Measurements from ENCODE around the gene EIF2B1. TPM values are rescaled to one million over a fixed set of nuclear protein-coding genes. Genes with fewer than 3 reads are reported as not detected.
"Not testable (repeated sequence)": the region's sequence is repeated elsewhere in the genome, so short reads cannot be mapped to it uniquely, and the experiment has no call there.

Gene EIF2B1
- total RNA-seq, 3 donors from 2014 or later, result 112 to 117 (median 117) TPM

DNA sequence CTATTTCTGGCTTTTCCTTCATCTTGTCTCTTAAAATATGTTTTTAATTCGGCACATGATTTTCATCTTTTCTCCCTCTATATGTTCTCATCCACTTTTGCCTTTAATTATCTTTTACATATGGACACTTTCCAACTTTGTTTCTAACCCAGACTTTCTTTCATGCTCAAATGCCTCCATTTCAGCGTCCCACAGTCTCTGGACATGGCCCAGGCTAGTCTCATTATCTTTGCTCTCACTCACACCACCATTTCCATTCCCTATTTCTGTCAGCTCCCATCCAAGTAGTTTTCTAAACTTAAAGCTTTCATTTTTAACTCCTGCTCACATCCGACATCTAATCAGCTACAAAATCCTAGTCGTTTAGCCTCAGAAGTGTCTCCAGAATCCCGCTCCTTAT lies 14.9 kb upstream of the EIF2B1 start:
- no peak for ATAC-seq
- no peak for DNase-seq
- Mint-ChIP-seq H3K36me3 (ENCODE audit: insufficient read depth) (peaks cover 26% of the 10 kb centered on the region), H3K4me3 (no peak overlapping the region), H3K27me3 (ENCODE audit: low read depth) (no peaks in the 10 kb centered on the region), H3K9me3 (no peaks in the 10 kb centered on the region), H3K4me1 (ENCODE audit: low read depth) (no peaks in the 10 kb centered on the region)

DNA sequence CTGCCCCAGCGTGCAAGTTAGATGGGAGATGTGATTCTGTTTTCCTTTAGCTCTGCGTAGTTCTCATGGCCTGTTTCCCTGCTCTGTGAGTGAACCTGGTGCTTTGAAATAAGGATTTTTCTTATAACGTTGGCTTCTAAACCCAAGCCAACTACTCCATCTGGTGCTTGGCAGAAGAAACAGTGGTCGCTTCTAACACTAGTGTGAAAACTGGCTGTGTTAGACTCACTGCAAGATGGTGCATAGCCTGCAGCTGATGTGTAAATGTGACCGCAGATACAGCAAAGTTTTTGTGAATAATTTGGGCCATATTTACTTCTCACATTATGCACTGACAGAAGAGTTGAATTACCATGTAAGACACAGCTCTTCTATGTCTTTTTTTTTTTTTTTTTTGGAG lies 12.4 kb upstream of the EIF2B1 start:
- Mint-ChIP-seq H3K9me3 (no peaks in the 10 kb centered on the region), H3K27me3 (ENCODE audit: low read depth) (no peaks in the 10 kb centered on the region), H3K36me3 (ENCODE audit: insufficient read depth) (peaks cover 22% of the 10 kb centered on the region), H3K4me3 (no peak overlapping the region), H3K4me1 (ENCODE audit: low read depth) (no peaks in the 10 kb centered on the region)
- no peak for DNase-seq
- no peak for ATAC-seq

DNA sequence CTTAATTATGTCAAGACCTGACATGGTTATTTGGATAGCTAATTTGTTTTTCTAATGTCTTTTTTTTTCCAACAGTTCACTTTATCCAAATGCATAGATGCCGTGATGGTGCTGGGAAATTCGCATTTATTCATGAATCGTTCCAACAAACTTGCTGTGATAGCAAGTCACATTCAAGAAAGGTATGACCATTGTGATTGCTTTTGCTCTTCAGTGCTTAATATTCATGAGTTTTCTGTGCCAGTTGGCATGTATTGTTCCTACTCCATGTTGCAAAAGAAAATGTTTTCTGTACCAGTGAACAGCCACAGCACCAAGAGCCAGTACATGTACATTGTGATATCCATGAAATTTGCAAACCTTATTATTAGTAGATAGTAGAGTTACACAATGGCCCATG lies 11.9 kb upstream of the EIF2B1 start:
- no peak for DNase-seq

DNA sequence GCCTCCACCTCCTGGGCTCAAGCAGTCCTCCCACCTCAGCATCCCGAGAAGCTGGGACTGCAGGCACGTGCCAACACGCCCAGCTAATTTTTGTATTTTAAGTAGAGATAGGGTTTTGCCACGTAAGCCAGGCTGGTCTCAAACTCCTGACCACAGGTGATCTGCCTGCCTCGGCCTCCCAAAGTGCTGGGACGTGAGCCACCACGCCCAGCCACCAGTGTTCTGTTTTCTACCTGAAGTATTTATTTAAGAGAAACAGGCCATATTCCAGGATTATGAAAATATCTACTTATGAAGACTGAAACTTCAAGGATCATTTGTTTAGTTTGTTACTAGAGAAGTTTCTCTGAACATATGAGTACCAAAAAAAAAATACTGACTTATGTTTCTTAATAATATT lies 10.4 kb upstream of the EIF2B1 start:
- DNase-seq (no peak), ATAC-seq (no peak)
- Mint-ChIP-seq H3K36me3 (ENCODE audit: insufficient read depth) (peaks cover 23% of the 10 kb centered on the region), H3K4me1 (ENCODE audit: low read depth) (no peaks in the 10 kb centered on the region), H3K27me3 (ENCODE audit: low read depth) (no peaks in the 10 kb centered on the region), H3K9me3 (no peaks in the 10 kb centered on the region), H3K4me3 (no peak overlapping the region)

More for the DNA sequence above, 11.9 kb upstream of the EIF2B1 start:
- Mint-ChIP-seq H3K27me3 (ENCODE audit: low read depth) (no peaks in the 10 kb centered on the region), H3K36me3 (ENCODE audit: insufficient read depth) (peaks cover 21% of the 10 kb centered on the region), H3K9me3 (no peaks in the 10 kb centered on the region), H3K4me3 (no peak overlapping the region), H3K4me1 (ENCODE audit: low read depth) (no peaks in the 10 kb centered on the region)
- ATAC-seq, result no peak

DNA sequence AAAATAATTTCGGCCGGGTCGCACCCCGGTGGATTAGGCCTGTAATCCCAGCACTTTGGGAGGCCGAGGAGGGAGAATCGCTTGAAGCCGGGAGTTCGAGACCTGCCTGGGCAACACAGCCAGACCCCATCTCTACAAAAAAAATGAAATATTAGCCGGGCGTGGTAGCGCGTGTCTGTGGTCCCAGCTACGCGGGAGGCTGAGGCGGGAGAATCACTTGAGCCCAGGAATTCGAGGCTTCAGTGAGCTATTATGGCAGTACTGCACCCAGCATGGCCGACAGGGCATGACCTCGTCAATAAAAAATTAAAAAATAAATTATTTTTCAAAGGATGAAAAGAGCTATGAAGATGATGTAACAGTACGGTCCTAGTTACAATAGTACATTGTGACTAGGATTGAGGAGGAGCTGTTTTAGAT lies 666 bp upstream of the EIF2B1 start:
- ATAC-seq (no peak), DNase-seq (no peak)
- Mint-ChIP-seq H3K36me3 (ENCODE audit: insufficient read depth) (peaks cover 19% of the 10 kb centered on the region), H3K4me3 (peak overlapping the region; percentile 94), H3K27me3 (ENCODE audit: low read depth) (no peaks in the 10 kb centered on the region), H3K4me1 (ENCODE audit: low read depth) (peaks cover 28% of the 10 kb centered on the region), H3K9me3 (no peaks in the 10 kb centered on the region)

DNA sequence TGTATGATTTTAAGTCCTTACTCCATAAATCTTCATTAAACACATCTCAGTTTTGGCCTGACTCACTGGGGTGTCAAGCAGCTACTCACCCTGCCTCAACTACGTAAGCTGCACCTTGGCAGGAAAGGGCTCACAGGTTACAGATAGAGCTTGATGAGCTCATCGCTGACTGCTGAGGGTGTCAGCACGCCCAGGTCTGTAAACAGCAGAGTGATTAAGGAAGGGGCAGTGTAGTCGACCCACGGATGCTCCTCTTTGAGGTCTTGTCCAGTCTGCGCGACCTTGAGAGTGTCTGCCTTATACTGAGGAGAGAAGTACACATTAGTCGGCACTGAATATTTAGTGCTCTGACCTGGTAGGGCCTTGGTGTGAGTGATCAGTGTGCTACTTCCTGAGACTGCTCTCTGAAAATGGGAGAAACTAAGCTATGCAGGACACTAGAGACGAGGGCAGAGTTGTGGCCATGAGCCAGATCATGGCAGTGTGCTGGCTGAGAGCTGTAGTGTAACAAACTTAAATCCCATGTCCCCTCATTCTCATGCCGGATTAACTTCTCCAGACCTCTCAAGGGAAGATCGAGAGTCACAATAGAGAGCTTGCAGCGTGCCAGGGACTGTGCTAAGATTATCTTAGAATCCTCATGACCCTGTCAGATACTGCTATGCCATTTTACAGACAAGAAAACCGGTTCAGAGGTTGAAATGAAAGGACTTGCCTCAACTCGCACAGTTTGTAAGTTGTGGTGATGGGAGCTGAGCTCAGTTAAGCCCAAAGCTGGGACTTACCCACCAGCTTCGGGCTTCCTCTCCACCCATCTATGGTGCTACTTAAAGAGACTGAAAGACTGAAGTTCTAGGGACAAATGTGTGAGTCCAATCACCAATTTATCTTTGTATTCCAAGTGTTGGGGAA lies 11.6 kb downstream of the EIF2B1 start:
- Mint-ChIP-seq H3K27me3 (ENCODE audit: low read depth) (no peaks in the 10 kb centered on the region), H3K4me3 (no peak overlapping the region), H3K36me3 (ENCODE audit: insufficient read depth) (peaks cover 59% of the 10 kb centered on the region), H3K4me1 (ENCODE audit: low read depth) (peaks cover 4% of the 10 kb centered on the region), H3K9me3 (no peaks in the 10 kb centered on the region)
- DNase-seq, result no peak
- ATAC-seq, result peak; percentile 55 to 59

DNA sequence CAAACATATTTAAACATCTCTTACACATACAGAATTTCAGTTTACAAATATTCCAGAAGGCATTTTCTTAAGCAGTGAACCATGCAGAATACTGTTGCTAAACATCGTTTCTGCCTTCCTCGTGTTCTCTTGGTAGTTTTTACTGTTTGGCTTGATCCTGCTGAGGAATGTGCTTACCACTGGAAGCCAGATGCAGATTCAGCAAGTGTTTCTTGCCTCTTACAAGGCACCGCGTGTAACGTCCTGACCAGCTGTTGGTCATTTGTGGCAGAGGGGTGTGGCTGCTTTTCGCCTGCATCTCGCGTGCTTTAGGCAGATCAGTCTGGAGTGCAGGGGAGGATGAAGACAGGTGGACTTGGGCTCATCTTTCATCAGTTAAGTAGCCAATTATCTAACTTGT lies 12.4 kb downstream of the EIF2B1 start:
- Mint-ChIP-seq H3K4me1 (ENCODE audit: low read depth) (peaks cover 4% of the 10 kb centered on the region), H3K9me3 (no peaks in the 10 kb centered on the region), H3K4me3 (no peak overlapping the region), H3K27me3 (ENCODE audit: low read depth) (no peaks in the 10 kb centered on the region), H3K36me3 (ENCODE audit: insufficient read depth) (peaks cover 59% of the 10 kb centered on the region)
- no peak for DNase-seq
- ATAC-seq, result no peak

DNA sequence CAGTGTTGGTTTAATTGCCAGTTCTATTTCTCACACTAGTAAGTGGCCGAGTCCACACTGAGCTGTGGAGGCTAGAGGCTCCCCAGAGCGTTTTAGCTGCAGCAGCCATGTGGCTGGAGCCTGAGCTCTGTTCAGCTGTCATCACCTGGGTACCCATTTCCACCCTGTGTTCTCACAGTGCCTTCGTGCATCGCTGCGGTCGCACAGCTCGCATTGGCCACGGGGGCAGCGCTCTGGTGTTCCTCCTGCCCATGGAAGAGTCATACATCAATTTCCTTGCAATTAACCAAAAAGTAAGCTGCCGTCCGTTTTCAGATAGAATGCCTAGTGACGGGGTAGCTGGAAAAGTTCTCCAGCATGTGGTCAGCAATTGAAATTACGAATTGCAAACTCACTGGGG lies 15.9 kb downstream of the EIF2B1 start:
- no peak for ATAC-seq
- no peak overlapping the region for H3K4me3 Mint-ChIP-seq
- DNase-seq, result no peak
- H3K36me3 Mint-ChIP-seq (ENCODE audit: insufficient read depth), result peaks cover 64% of the 10 kb centered on the region
- H3K27me3 Mint-ChIP-seq (ENCODE audit: low read depth), result no peaks in the 10 kb centered on the region
- no peaks in the 10 kb centered on the region for H3K9me3 Mint-ChIP-seq
- peaks cover 4% of the 10 kb centered on the region for H3K4me1 Mint-ChIP-seq (ENCODE audit: low read depth)

DNA sequence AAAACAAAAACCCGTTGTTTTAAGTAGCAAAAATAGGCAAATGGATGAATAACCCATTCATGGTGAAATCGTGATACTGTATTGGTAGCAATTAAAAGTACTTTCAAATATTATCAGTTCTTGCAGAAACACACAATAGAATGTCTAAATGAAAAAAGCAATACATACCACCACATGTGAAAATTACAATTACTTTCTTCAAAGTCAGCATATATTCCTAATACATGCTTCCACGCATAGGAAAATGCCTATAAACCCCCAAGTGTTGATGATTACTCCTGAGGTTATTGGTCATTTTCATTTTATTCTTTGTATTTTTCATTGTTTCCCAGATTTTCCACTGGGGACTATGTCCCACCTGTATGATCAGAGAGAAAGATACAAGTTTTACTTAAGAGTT lies 16.3 kb downstream of the EIF2B1 start:
- Mint-ChIP-seq H3K27me3 (ENCODE audit: low read depth) (no peaks in the 10 kb centered on the region), H3K4me1 (ENCODE audit: low read depth) (peaks cover 4% of the 10 kb centered on the region), H3K4me3 (no peak overlapping the region), H3K36me3 (ENCODE audit: insufficient read depth) (peaks cover 67% of the 10 kb centered on the region), H3K9me3 (no peaks in the 10 kb centered on the region)
- DNase-seq (no peak), ATAC-seq (no peak)

DNA sequence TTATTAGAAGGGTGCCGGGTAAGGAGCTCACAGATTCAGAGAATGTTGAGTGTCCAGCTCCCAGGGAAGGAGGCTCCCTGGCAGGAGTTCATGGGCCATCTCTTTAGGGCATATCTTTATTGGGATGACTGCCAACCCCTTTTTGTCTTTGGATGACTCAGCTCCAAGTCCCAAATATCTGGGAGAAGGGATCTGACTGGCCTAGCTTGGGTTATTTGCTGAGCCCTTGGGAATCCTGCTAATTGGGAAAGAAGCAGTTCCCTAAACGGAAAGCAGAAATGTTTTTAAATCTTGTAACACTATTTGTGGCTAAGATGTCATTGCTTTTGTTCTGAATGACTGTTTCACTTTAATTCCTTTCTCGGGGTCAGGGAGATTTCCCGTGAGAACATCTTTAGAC lies 19.0 kb downstream of the EIF2B1 start:
- H3K27me3 Mint-ChIP-seq (ENCODE audit: low read depth), result no peaks in the 10 kb centered on the region
- ATAC-seq, result no peak
- peaks cover 55% of the 10 kb centered on the region for H3K36me3 Mint-ChIP-seq (ENCODE audit: insufficient read depth)

DNA sequence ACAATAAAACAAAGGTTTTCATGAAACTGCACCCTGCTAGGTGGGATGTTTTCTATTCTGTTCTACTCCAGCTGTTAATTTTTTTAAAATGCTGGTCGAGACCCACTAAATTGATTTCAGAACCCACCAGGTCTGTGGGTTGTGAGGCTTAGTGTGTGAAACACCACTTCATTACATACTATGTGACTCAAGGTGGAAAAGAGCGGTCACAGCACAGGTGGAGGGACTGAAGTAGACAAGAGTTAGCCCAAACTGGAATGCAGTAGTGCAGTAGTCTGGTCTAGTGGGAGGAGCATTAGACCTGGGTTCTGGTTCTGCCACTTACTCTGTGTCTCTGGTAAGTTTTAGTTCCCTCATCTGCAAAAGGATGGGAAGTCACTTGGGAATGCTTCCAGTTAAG lies 19.4 kb downstream of the EIF2B1 start:
- ATAC-seq, result no peak
- no peak for DNase-seq
- Mint-ChIP-seq H3K4me3 (no peak overlapping the region), H3K4me1 (ENCODE audit: low read depth) (peaks cover 4% of the 10 kb centered on the region), H3K27me3 (ENCODE audit: low read depth) (no peaks in the 10 kb centered on the region), H3K36me3 (ENCODE audit: insufficient read depth) (peaks cover 51% of the 10 kb centered on the region), H3K9me3 (no peaks in the 10 kb centered on the region)

More for the DNA sequence above, 19.0 kb downstream of the EIF2B1 start:
- Mint-ChIP-seq H3K9me3 (no peaks in the 10 kb centered on the region), H3K4me1 (ENCODE audit: low read depth) (peaks cover 4% of the 10 kb centered on the region), H3K4me3 (no peak overlapping the region)
- no peak for DNase-seq

DNA sequence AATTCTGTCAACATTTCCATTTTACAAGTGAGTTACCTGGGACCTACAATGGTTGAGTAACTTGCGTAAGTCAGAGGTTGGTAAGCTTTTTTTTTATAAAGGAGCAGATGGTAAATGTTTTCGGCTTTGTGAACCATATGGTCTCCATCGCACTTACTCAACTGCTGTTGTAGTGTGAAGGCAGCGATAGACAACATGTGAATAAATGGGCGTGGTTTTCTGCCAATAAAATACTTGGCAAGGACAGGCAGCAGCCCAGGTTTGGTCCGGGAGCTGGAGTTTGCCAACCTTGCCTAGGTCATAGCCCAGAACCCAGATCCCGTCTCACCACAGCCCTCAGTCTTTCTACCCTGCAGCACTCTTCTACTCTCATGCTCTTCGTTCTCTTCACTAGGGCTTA lies 25.3 kb downstream of the EIF2B1 start:
- H3K36me3 Mint-ChIP-seq (ENCODE audit: insufficient read depth), result peaks cover 44% of the 10 kb centered on the region
- no peak for ATAC-seq
- peaks cover 11% of the 10 kb centered on the region for H3K4me1 Mint-ChIP-seq (ENCODE audit: low read depth)

DNA sequence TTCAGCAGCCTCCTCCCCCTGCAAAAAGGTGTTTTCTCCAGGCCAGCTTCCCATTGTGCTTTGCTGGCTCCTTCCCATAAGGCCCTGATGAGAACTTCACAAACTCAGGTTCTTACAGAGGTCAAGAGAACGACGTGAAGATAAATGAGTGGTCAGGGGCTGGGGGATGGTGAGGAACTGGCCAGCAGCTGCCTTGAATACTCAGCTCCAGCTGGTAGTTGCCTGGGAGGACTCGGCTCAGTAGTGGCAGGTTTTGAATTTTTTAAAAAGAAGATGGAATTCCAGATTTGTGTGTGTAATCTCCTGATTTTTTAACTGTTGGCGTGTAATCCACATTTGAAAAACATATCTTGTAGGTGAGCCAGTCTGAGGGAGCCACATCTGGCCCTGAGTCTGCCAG lies 25.7 kb downstream of the EIF2B1 start:
- DNase-seq (no peak), ATAC-seq (no peak)
- Mint-ChIP-seq H3K9me3 (no peaks in the 10 kb centered on the region), H3K27me3 (ENCODE audit: low read depth) (no peaks in the 10 kb centered on the region), H3K4me3 (no peak overlapping the region), H3K36me3 (ENCODE audit: insufficient read depth) (peaks cover 44% of the 10 kb centered on the region), H3K4me1 (ENCODE audit: low read depth) (peaks cover 16% of the 10 kb centered on the region)

More for the DNA sequence above, 25.3 kb downstream of the EIF2B1 start:
- no peaks in the 10 kb centered on the region for H3K9me3 Mint-ChIP-seq
- H3K27me3 Mint-ChIP-seq (ENCODE audit: low read depth), result no peaks in the 10 kb centered on the region
- H3K4me3 Mint-ChIP-seq, result no peak overlapping the region
- DNase-seq, result no peak

DNA sequence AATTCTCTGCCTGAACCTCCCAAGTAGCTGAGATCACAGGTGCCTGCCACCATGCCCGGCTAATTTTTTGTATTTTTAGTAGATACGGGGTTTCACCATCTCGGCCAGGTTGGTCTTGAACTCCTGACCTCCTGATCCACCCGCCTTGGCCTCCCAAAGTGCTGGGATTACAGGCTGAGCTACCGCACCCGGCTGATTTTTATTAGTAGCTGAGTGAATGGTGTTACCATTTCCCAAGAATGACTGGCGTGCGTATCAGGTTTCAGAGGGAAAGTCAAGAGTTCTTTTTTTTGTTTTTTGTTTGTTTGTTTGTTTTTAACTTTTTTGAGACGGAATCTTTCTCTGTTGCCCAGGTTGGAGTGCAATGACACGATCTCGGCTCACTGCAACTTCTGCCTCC lies 30.0 kb downstream of the EIF2B1 start:
- not testable (repeated sequence) for ATAC-seq; H3K9me3 Mint-ChIP-seq; DNase-seq; H3K27me3 Mint-ChIP-seq (ENCODE audit: low read depth)
- H3K36me3 Mint-ChIP-seq (ENCODE audit: insufficient read depth), result peaks cover 30% of the 10 kb centered on the region
- H3K4me3 Mint-ChIP-seq, result peak overlapping the region; percentile 84
- H3K4me1 Mint-ChIP-seq (ENCODE audit: low read depth), result peaks cover 25% of the 10 kb centered on the region

DNA sequence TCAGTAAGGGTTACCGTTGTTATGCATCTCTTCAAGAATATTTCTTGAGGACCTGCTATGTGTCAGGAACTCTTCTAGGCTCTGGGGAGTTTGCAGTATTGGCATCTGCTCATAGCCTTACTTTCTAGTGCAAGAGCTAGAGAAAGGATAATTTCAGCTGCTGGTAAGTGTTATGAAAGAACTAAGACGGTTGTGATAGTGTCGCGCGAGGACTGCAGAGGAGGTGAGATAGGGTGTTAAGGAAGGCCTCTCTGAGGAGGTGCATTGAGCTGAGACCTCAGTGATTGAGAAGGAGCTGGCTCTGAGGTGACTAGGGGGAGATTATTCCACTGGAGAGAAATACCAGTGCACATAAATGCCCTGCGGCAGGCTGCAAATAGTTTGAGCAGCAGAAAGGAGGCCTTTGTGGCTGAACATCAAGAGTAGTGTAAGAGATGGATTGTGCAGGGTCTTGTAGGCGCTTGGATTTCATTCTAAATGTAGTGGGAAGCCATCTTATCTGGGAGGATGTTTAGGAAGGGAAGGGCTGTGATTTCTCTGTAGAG lies 30.8 kb downstream of the EIF2B1 start:
- H3K27me3 Mint-ChIP-seq (ENCODE audit: low read depth), result no peaks in the 10 kb centered on the region
- no peak for DNase-seq
- H3K4me1 Mint-ChIP-seq (ENCODE audit: low read depth), result peaks cover 25% of the 10 kb centered on the region
- H3K36me3 Mint-ChIP-seq (ENCODE audit: insufficient read depth), result peaks cover 22% of the 10 kb centered on the region
- H3K9me3 Mint-ChIP-seq, result no peaks in the 10 kb centered on the region
- H3K4me3 Mint-ChIP-seq, result peak overlapping the region; percentile 84
- ATAC-seq, result peak; percentile 15
